GM12878 (cell line): ENCODE results near the gene CD53.

Source experiments
- EGR1 ChIP-seq, 2 experiments: IDR thresholded peaks; 1 replicate in 1 of 2; 2 replicates in 1 of 2; pipeline ENCODE4 v1.6.1; 2011 to 2012; ENCODE audit warnings: low read depth in 2 of 2, low read length in 2 of 2, borderline replicate concordance in 1 of 2, mild to moderate bottlenecking in 1 of 2, moderate library complexity in 1 of 2
- EP300 ChIP-seq, 2 experiments: fragments of 150-350 bp in 1 of 2; IDR thresholded peaks; 2 replicates each; pipeline ENCODE4 v1.6.1; 2011 to 2012; ENCODE audit warnings: low read depth in 2 of 2, low read length in 2 of 2, borderline replicate concordance in 1 of 2, improper control_type of control experiment in 1 of 2, inconsistent platforms in 1 of 2; ENCODE audit not compliant: control insufficient read depth in 1 of 2
- EZH2 ChIP-seq: IDR thresholded peaks from 2 replicates; pipeline ENCODE4 v1.6.1; 2012; ENCODE audit warnings: low read depth, mild to moderate bottlenecking, control low read depth, inconsistent platforms, low read length, borderline replicate concordance; ENCODE audit not compliant: control insufficient read depth
- FOXM1 ChIP-seq: IDR thresholded peaks from 2 replicates; pipeline ENCODE4 v1.6.1; 2012; ENCODE audit warnings: low read depth, mild to moderate bottlenecking, inconsistent platforms, low read length, moderate library complexity
- NFIC ChIP-seq: IDR thresholded peaks from 2 replicates; pipeline ENCODE4 v1.6.1; 2012; ENCODE audit warnings: low read depth, mild to moderate bottlenecking, inconsistent platforms, low read length, moderate library complexity
- POLR2A ChIP-seq: IDR thresholded peaks from 2 replicates; pipeline ENCODE4 v1.6.1; 2011; ENCODE audit warnings: low read depth, mild to moderate bottlenecking, low read length
- RFX5 ChIP-seq: IDR thresholded peaks from 2 replicates; pipeline ENCODE4 v1.6.1; 2011; ENCODE audit warnings: low read depth, low read length, improper control_type of control experiment
- SPI1 ChIP-seq: IDR thresholded peaks from 2 replicates; pipeline ENCODE4 v1.6.1; 2011; ENCODE audit warnings: low read depth, mild to moderate bottlenecking, low read length, moderate library complexity, borderline replicate concordance; ENCODE audit not compliant: insufficient read depth
- STAT1 ChIP-seq: fragments of 450-650 bp; conservative IDR thresholded peaks from 2 replicates; pipeline ENCODE4 v1.6.1; 2014; ENCODE audit warnings: antibody characterized with exemption, mild to moderate bottlenecking
- TF ChIP-seq, protein P1 (sequence below): IDR thresholded peaks from 2 replicates; pipeline ENCODE4 v1.6.1; 2012; ENCODE audit warnings: mild to moderate bottlenecking, low read depth, low read length
- TF ChIP-seq, protein P2 (sequence below), 3 experiments: IDR thresholded peaks in 2 of 3; conservative IDR thresholded peaks in 1 of 3; 2 replicates each; pipeline ENCODE4 v1.5.1; 2011; ENCODE audit warnings: low read depth in 3 of 3, low read length in 3 of 3, mild to moderate bottlenecking in 3 of 3, control low read depth in 2 of 3, moderate library complexity in 2 of 3, inconsistent platforms in 1 of 3, mixed read lengths in 1 of 3; ENCODE audit not compliant: control insufficient read depth in 2 of 3, insufficient read depth in 1 of 3; ENCODE audit errors: extremely low read depth in 1 of 3
- TF ChIP-seq, protein P3 (sequence below): IDR thresholded peaks from 2 replicates; pipeline ENCODE4 v1.6.1; 2012; ENCODE audit warnings: low read length, inconsistent platforms

DNA sequence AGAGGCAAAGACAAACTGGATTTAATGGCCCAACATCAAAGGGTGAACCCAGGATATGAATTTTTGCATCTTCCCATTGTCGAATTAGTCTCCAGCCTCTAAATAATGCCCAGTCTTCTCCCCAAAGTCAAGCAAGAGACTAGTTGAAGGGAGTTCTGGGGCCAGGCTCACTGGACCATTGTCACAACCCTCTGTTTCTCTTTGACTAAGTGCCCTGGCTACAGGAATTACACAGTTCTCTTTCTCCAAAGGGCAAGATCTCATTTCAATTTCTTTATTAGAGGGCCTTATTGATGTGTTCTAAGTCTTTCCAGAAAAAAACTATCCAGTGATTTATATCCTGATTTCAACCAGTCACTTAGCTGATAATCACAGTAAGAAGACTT is 26.5 kb downstream of the CD53 start:
- TF ChIP-seq RFX5: no peak
- TF ChIP-seq EP300 (IDR thresholded peaks at IDR 0.05; ENCODE audit: borderline replicate concordance in 1 of 2, control insufficient read depth in 1 of 2, low read depth in 2 of 2, low read length in 2 of 2): no peak
- TF ChIP-seq, protein P1, sequence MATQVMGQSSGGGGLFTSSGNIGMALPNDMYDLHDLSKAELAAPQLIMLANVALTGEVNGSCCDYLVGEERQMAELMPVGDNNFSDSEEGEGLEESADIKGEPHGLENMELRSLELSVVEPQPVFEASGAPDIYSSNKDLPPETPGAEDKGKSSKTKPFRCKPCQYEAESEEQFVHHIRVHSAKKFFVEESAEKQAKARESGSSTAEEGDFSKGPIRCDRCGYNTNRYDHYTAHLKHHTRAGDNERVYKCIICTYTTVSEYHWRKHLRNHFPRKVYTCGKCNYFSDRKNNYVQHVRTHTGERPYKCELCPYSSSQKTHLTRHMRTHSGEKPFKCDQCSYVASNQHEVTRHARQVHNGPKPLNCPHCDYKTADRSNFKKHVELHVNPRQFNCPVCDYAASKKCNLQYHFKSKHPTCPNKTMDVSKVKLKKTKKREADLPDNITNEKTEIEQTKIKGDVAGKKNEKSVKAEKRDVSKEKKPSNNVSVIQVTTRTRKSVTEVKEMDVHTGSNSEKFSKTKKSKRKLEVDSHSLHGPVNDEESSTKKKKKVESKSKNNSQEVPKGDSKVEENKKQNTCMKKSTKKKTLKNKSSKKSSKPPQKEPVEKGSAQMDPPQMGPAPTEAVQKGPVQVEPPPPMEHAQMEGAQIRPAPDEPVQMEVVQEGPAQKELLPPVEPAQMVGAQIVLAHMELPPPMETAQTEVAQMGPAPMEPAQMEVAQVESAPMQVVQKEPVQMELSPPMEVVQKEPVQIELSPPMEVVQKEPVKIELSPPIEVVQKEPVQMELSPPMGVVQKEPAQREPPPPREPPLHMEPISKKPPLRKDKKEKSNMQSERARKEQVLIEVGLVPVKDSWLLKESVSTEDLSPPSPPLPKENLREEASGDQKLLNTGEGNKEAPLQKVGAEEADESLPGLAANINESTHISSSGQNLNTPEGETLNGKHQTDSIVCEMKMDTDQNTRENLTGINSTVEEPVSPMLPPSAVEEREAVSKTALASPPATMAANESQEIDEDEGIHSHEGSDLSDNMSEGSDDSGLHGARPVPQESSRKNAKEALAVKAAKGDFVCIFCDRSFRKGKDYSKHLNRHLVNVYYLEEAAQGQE: no peak
- TF ChIP-seq STAT1: no peak
- TF ChIP-seq, protein P2, sequence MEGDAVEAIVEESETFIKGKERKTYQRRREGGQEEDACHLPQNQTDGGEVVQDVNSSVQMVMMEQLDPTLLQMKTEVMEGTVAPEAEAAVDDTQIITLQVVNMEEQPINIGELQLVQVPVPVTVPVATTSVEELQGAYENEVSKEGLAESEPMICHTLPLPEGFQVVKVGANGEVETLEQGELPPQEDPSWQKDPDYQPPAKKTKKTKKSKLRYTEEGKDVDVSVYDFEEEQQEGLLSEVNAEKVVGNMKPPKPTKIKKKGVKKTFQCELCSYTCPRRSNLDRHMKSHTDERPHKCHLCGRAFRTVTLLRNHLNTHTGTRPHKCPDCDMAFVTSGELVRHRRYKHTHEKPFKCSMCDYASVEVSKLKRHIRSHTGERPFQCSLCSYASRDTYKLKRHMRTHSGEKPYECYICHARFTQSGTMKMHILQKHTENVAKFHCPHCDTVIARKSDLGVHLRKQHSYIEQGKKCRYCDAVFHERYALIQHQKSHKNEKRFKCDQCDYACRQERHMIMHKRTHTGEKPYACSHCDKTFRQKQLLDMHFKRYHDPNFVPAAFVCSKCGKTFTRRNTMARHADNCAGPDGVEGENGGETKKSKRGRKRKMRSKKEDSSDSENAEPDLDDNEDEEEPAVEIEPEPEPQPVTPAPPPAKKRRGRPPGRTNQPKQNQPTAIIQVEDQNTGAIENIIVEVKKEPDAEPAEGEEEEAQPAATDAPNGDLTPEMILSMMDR (IDR thresholded peaks at IDR 0.05 in 2 of 3, conservative IDR thresholded peaks at IDR 0.05 in 1 of 3; ENCODE audit: control insufficient read depth in 2 of 3, extremely low read depth in 1 of 3, insufficient read depth in 1 of 3, low read depth in 3 of 3, low read length in 3 of 3): no peak
- no peak for TF ChIP-seq POLR2A
- no peak for TF ChIP-seq SPI1
- no peak for TF ChIP-seq NFIC
- no peak for TF ChIP-seq FOXM1
- TF ChIP-seq EZH2: no peak
- TF ChIP-seq, protein P3, sequence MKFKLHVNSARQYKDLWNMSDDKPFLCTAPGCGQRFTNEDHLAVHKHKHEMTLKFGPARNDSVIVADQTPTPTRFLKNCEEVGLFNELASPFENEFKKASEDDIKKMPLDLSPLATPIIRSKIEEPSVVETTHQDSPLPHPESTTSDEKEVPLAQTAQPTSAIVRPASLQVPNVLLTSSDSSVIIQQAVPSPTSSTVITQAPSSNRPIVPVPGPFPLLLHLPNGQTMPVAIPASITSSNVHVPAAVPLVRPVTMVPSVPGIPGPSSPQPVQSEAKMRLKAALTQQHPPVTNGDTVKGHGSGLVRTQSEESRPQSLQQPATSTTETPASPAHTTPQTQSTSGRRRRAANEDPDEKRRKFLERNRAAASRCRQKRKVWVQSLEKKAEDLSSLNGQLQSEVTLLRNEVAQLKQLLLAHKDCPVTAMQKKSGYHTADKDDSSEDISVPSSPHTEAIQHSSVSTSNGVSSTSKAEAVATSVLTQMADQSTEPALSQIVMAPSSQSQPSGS: no peak
- no peak for TF ChIP-seq EGR1 (IDR thresholded peaks at IDR 0.05; ENCODE audit: borderline replicate concordance in 1 of 2, low read depth in 2 of 2, low read length in 2 of 2)
